Activated naive CD4-positive, alpha-beta T cell treated with anti-CD3 and anti-CD28 coated beads, Interleukin-2, amount 10 ng/mL, durations not matched to agents 7 days and 5 days (primary cell): ENCODE results near the gene DCXR.

Experiments
- CTCF ChIA-PET: fragments of 350-600 bp; sonication (Branson Sonifier 250); formaldehyde crosslinking; loops from one replicate; lab custom pipeline; 2021; ENCODE audit warnings: antibody characterized with exemption; lab: Charles Lee
- DNase-seq: peaks from one replicate; pipeline ENCODE4 v3.0.0-alpha.2; 2020
- H3K27ac Mint-ChIP-seq: one replicate; pipeline ENCODE4 v1.8.0; 2021; ENCODE audit warnings: mild to moderate bottlenecking, moderate library complexity, mixed read lengths
- H3K27me3 Mint-ChIP-seq: one replicate; pipeline ENCODE4 v1.8.0; 2021; ENCODE audit warnings: mild to moderate bottlenecking, mixed read lengths
- H3K36me3 Mint-ChIP-seq: one replicate; pipeline ENCODE4 v1.8.0; 2021; ENCODE audit warnings: mixed read lengths
- H3K4me1 Mint-ChIP-seq: one replicate; pipeline ENCODE4 v1.8.0; 2021; ENCODE audit warnings: mixed read lengths
- H3K4me3 Mint-ChIP-seq: one replicate; pipeline ENCODE4 v1.8.0; 2021; ENCODE audit warnings: mild to moderate bottlenecking, moderate library complexity, mixed read lengths
- H3K9me3 Mint-ChIP-seq: one replicate; pipeline ENCODE4 v1.8.0; 2021; ENCODE audit warnings: mixed read lengths

Gene DCXR

DNA sequence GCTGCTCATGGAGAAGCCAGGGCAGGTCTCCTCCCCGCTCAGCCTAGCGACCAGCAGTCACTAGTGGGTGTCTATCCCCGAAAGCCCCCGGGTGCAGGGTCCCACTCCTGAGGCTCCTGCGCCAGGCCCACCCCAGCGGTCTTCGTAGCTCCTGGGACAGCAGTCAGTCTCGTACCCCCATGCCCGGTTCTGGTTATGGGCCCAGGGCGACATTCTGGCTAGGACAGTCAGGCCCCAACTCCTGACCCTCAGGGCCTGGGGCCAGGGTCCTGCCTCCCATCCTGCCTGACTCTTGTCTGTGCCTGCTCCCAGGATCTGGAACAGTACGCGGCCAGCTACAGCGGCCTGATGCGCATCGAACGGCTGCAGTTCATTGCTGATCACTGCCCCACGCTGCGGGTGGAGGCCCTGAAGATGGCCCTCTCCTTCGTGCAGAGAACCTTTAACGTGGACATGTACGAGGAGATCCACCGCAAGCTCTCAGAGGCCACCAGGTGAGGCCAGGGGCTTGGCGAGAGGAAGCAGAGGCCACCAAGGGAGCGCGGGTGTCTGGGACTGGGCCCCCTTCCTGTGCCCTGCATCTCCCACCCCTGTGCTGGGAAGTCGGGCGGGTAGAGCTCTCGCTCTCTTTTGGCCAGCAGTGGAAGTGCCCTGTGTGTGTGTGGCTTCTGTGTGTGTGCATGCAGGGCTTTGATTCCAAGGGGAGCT lies 16.2 kb upstream of the DCXR start:
- Mint-ChIP-seq H3K27ac (no peak overlapping the region), H3K9me3 (no peaks in the 10 kb centered on the region), H3K36me3 (peaks cover 11% of the 10 kb centered on the region), H3K27me3 (no peaks in the 10 kb centered on the region), H3K4me1 (peaks cover 21% of the 10 kb centered on the region), H3K4me3 (peak overlapping the region; percentile 82)
- no peak for DNase-seq
- CTCF ChIA-PET, result interaction anchor here (1.3 to 1.8 kb wide), 2 partner anchors 94 to 101 kb away, joined by 3 to 5 read pairs; no protein-coding TSS in a partner anchor

DNA sequence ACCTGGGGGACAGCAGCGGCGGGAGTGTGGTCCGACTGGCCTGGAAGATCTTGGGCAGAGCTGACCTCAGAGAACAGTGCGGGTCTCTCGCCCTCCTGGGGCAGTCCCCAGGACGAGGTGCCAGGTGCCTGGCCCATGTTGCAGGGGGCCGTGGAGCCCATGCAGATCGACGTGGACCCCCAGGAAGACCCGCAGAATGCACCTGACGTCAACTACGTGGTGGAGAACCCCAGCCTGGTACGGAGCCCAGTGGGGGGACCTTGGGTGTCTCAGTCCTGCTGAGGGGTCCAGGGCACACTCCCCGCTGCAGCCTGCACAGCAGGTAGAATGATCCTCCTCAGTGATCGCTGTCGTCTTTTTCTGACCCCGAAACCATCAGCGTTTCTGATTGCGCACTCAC lies 15.6 kb upstream of the DCXR start:
- Mint-ChIP-seq H3K9me3 (no peaks in the 10 kb centered on the region), H3K4me1 (peaks cover 21% of the 10 kb centered on the region), H3K36me3 (peaks cover 11% of the 10 kb centered on the region), H3K27ac (peak overlapping the region; percentile 28), H3K27me3 (no peaks in the 10 kb centered on the region), H3K4me3 (peak overlapping the region; percentile 82)
- CTCF ChIA-PET, result interaction anchor here (1.8 kb wide), 1 partner anchor 101 kb away, joined by 5 read pairs; no protein-coding TSS in a partner anchor
- no peak for DNase-seq

DNA sequence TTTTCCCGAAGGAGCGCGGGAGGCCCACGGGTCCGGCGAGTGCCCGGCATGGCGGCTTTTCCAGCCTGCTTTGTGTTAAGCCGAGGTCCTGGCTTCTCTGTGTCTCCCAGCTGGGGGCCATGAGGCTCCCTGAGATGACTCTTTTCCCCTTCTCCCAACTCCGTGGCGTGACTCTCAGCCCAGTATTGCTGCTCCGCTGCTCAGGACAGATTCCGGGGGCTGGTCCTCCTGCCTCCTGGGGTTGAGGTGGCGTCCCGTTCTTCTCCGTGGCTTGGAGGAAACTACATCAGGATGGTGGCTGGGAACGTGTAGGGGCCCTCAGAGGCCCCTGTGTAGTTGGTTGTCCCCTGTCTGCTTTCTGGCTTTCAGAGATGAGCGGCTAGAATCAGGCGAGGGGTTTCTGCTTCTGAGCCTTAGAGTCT lies 15.2 kb upstream of the DCXR start:
- no peak for DNase-seq
- H3K9me3 Mint-ChIP-seq, result no peaks in the 10 kb centered on the region
- CTCF ChIA-PET, result interaction anchor here (1.8 kb wide), 1 partner anchor 102 kb away, joined by 5 read pairs; no protein-coding TSS in a partner anchor
- H3K4me3 Mint-ChIP-seq, result peak overlapping the region; percentile 82
- H3K27ac Mint-ChIP-seq, result peak overlapping the region; percentile 69
- peaks cover 8% of the 10 kb centered on the region for H3K36me3 Mint-ChIP-seq
- H3K27me3 Mint-ChIP-seq, result no peaks in the 10 kb centered on the region
- peaks cover 21% of the 10 kb centered on the region for H3K4me1 Mint-ChIP-seq

DNA sequence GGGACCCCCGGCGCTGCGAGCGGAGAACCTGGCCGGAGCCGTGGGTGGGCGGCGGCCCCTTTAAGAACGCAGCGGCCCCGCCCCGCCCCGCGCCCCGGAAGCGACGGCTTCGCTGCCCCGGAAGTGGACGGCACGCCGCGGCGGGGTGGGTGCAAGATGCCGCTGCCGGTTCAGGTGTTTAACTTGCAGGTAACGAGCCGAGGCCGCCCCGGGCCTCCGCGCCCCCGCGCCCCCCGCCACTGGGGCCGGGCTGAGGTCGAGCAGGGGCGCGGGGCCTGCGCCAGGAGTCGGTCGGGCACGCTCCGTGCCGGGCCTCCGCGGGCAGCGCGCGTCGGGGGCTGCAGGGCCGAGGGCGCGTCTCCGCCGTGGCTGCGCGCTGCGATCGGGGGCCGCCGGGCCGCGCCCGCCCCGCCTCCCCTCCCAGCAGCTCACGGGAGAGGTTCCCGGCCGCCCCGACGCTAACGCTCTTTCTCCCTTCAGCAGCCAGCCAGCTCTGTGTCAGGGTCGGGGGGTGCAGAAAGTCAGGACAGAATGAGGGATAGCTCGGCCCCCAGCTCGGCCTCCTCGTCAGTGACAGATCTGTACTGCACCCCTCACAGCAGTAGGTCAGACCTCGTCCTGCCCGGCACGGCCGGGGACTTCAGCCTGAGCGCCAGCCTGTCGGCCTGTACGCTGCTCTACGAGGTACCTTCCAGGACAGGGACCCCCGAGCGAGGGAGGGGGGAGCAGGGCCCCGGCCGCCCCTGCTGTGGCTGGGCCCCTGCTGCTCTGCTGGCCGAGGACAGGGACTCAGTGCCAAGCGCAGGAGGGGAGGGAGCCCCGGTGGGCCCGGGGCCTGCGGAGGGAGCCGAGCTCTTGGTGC lies 14.5 kb upstream of the DCXR start, which contains the start of the genes GPS1 and RFNG:
Gene GPS1, plus strand, starts transcription at position 123 of the 862 bp plus-strand sequence. Its CDS starts 34 bp downstream, at position 157.
Gene RFNG, minus strand, starts transcription at position 36 of the 862 bp plus-strand sequence. CDS start 45 bp downstream, outside the sequence.
- peak; percentile 90 for DNase-seq
- H3K4me1 Mint-ChIP-seq, result peaks cover 21% of the 10 kb centered on the region
- H3K27me3 Mint-ChIP-seq, result no peaks in the 10 kb centered on the region
- CTCF ChIA-PET, result no interaction called here
- H3K36me3 Mint-ChIP-seq, result peaks cover 11% of the 10 kb centered on the region
- peak within 1 kb of the TSS; percentile 90 for H3K27ac Mint-ChIP-seq
- no peaks in the 10 kb centered on the region for H3K9me3 Mint-ChIP-seq
- peak within 1 kb of the TSS; percentile 86 for H3K4me3 Mint-ChIP-seq

DNA sequence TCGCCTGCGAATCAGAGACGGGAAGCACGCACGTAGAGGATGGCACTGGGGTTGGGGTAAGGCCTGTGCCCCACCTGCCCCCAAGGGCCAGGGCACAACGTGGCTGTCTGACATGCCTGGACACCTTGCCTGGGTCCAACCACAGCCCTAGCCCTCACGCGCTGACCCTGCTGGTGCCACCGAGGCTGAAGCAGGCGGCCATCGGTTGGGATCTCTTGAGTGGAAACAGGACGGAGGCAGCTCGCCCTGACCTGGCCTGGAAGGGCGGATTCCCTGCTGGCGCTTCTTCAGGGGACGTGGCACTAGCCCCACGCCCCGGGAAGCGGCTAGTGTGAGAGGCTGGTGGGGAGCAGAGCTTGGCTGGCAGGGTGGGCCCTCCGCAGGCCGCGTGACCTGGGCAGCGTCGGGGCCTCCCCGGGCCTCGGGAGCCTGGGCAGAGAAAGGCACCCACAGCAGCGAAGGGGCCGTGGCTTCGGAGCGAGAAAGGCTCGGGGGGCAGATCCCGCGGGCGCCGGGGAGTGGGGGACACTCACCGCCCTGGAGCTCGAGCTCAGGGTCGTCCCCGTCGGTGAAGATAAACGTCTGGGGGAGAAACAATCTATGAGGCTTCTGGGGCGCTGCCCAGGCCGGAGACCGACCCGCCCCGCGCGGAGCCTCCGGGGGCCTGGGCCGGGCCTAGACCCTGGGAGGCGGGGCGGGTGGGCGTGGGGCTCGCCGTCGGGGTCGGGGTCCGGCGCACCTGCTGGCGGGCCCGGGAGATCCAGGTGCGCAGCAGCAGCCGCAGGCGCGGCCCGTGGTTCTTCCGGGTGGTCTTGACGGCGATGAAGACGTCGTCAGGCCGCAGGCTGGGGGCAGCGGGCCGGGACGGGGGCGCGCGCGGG lies 13.5 kb upstream of the DCXR start:
- H3K27me3 Mint-ChIP-seq, result no peaks in the 10 kb centered on the region
- CTCF ChIA-PET, result interaction anchor here (1.0 to 1.7 kb wide), 3 partner anchors 13 to 19 kb away, joined by 3 to 5 read pairs (median 4); partner anchors contain the start of genes DCXR and RAC3
- H3K4me1 Mint-ChIP-seq, result peaks cover 21% of the 10 kb centered on the region
- H3K9me3 Mint-ChIP-seq, result no peaks in the 10 kb centered on the region
- H3K36me3 Mint-ChIP-seq, result peaks cover 11% of the 10 kb centered on the region
- DNase-seq, result peak; percentile 42
- H3K4me3 Mint-ChIP-seq, result peak overlapping the region; percentile 86
- H3K27ac Mint-ChIP-seq, result peak overlapping the region; percentile 90

DNA sequence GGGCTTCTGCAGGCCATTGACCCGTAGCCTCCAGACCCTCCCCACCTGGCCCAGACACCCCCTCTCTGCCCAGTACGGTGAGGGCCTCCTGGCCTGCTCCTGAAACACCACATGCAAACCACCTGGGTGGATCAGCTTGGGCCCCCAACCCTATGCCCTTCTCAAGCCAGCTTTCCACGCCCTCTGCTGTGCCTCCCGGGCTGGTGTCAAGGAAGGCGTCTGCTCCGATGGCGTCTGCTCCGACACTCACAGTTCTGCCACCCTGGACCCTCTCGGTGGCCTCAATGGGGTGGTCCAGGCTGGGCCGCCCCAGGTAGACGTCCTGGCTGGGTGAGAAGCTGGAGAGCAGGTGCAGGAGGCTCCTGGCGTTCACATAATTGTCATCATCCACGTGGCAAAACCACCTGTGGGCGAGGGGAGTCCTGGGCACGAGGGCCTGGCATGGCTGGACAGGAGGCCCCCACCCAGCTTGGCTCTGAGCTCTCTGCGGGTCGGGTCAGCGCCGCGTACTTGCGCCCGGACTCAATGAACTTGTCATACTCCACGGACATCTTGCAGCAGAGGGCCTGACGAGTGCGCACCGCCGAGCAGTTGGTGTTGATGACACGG lies 12.8 kb upstream of the DCXR start:
- no peaks in the 10 kb centered on the region for H3K27me3 Mint-ChIP-seq
- peaks cover 11% of the 10 kb centered on the region for H3K36me3 Mint-ChIP-seq
- CTCF ChIA-PET, result interaction anchor here (1.0 to 1.7 kb wide), 3 partner anchors 13 to 19 kb away, joined by 3 to 5 read pairs (median 4); partner anchors contain the start of genes DCXR and RAC3
- H3K4me1 Mint-ChIP-seq, result peaks cover 21% of the 10 kb centered on the region
- DNase-seq, result no peak
- H3K4me3 Mint-ChIP-seq, result peak overlapping the region; percentile 86
- H3K27ac Mint-ChIP-seq, result peak overlapping the region; percentile 90
- H3K9me3 Mint-ChIP-seq, result no peaks in the 10 kb centered on the region

DNA sequence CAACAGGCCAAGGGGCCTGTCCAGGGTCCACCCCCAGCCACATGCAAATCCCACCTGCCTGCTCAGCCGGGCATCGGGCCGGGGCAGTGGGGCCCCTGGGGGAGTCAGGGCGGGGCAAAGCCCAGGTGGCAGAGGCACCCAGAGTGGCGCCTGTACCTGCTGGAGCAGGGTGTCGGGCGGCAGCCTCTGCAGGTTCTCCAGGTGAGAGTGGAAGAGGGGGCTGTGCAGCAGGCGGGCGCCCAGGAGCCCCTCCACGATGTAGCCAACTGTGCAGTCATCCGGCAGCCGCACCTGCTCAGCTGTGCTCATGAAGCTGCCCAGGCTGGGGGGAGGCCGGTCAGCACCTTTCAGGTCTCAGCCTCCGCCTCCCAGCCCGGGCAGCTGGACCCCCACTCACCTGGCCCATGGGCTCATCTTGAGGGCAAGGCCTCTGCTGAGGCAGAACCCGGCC lies 12.0 kb upstream of the DCXR start:
- CTCF ChIA-PET, result interaction anchor here (1.1 to 1.7 kb wide), 2 partner anchors 12 to 18 kb away, joined by 4 to 5 read pairs; partner anchors contain the start of genes DCXR and RAC3
- peaks cover 8% of the 10 kb centered on the region for H3K36me3 Mint-ChIP-seq

DNA sequence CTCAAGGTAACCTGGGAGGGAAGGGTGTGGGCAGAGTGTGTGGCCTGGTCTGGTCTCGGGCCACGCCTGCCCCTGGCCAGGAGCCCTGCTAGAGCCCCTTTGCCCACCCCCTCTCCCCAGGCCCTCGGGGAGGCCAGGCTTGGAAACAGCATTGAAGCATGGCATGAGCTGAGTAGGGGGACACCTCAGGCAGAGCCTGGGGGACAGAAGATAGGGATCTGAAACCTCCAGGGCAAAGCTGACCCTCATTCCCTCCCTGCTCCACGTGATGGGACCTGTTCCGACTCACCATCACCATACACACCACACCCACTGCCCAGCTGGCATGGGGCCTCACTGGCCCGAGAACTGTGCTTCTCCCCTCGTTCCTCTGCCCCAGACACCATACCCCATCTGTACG lies 11.6 kb upstream of the DCXR start:
- Mint-ChIP-seq H3K27ac (no peak overlapping the region), H3K9me3 (no peaks in the 10 kb centered on the region), H3K27me3 (no peaks in the 10 kb centered on the region), H3K36me3 (peaks cover 8% of the 10 kb centered on the region), H3K4me1 (peaks cover 21% of the 10 kb centered on the region), H3K4me3 (peak overlapping the region; percentile 28)
- DNase-seq, result no peak
- CTCF ChIA-PET, result no interaction called here

More for the DNA sequence above, 12.0 kb upstream of the DCXR start:
- Mint-ChIP-seq H3K9me3 (no peaks in the 10 kb centered on the region), H3K4me1 (peaks cover 21% of the 10 kb centered on the region), H3K4me3 (peak overlapping the region; percentile 28), H3K27ac (no peak overlapping the region), H3K27me3 (no peaks in the 10 kb centered on the region)
- DNase-seq, result no peak

DNA sequence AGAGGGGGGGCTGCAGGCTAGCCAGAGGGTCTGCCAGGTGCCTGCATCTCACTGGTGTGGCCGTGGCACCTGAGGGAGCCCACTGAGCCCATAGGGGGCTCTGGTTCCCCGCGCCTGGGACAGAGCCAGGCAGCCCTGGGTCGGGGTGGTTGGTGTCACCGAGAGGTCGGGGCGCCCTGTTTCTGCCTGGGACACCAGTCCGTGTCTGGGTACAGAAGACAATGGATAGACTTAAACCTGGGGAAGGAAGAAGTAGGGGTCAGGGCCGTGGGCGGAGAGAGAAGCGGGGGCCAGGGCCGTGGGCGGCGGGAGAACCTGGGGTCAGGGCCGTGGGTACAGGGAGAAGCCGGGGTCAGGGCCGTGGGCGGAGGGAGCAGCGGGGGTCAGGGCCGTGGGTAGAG lies 11.1 kb upstream of the DCXR start:
- Mint-ChIP-seq H3K27ac (no peak overlapping the region), H3K36me3 (peaks cover 7% of the 10 kb centered on the region), H3K27me3 (no peaks in the 10 kb centered on the region), H3K4me1 (peaks cover 18% of the 10 kb centered on the region), H3K9me3 (no peaks in the 10 kb centered on the region), H3K4me3 (peak overlapping the region; percentile 36)
- no peak for DNase-seq
- CTCF ChIA-PET, result no interaction called here

DNA sequence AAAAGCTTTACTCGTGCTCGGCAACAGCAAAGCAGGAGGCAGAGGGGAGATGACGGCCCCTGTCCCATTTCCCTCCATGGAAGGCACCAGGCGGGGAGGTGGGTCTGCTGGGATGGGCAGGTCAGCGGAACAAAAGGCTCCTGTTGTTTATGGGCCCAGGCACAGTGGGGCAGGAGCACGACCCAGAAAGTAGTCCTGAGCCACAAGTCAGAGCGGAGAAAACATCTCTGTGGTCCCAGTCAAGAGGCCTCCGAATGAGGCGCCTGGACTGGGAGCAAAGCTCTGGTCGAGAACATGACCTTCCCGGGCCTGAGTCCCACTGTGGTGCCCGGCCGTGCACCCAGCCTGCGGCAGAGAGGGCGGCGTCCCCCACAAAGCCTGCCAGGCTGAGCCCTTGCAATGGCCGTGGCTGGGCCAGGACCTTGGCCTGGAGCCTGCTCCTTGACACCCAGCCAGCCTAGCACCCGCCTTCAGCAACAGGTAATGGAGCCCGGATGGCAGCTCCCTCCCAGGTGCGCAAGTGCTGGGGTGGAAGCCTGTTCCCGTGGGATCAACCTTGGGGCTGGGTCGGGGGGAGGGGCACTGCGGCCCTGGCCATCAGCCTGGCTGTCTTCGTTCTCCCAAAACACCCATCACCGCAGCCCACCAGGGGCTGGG lies 10.5 kb upstream of the DCXR start:
- H3K36me3 Mint-ChIP-seq, result peaks cover 7% of the 10 kb centered on the region
- no peak overlapping the region for H3K4me3 Mint-ChIP-seq
- H3K9me3 Mint-ChIP-seq, result no peaks in the 10 kb centered on the region
- no peak overlapping the region for H3K27ac Mint-ChIP-seq
- CTCF ChIA-PET, result no interaction called here
- DNase-seq, result no peak
- no peaks in the 10 kb centered on the region for H3K27me3 Mint-ChIP-seq
- peaks cover 13% of the 10 kb centered on the region for H3K4me1 Mint-ChIP-seq

DNA sequence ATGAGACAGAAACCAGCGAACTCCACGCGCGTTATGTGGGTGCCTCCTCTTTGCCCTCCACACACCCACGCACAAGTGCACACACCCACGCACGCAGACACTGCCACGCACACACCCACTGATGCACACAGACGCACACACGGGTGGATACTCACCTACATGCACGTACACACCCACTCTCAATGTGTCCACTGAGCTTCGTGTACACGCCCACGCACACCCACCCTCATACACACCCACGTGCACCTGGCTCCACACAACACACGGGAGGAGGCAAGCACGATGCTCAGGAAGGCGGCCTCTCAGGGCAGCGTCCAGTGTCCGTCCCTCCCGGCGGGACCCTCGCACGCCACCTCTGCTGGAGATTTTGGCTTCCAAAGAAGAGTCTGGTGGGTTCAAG lies 9.9 kb upstream of the DCXR start:
- no peak for DNase-seq
- Mint-ChIP-seq H3K27ac (no peak overlapping the region), H3K36me3 (peaks cover 7% of the 10 kb centered on the region), H3K4me1 (peaks cover 8% of the 10 kb centered on the region), H3K4me3 (no peak overlapping the region), H3K27me3 (no peaks in the 10 kb centered on the region), H3K9me3 (no peaks in the 10 kb centered on the region)
- CTCF ChIA-PET, result no interaction called here

DNA sequence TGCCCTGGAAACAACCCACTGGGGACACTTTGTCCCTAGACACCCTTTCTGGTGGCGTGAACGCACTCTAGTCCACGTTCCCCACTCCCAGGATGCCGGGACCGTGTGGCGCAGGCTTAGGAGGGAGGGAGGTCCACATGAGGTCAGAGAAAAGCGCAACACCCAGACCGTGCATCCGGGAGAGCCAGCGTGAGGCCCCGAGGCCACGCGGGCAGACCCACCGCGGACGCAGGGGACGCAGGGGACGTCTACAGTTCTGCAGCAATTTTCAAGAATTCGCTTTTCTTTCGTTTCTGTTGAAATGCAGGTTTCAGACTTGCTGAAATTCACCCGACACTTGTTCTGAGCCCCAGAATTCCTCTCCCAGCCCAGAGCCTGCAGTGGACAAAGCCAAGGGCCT lies 9.4 kb upstream of the DCXR start:
- Mint-ChIP-seq H3K4me3 (no peak overlapping the region), H3K36me3 (peaks cover 7% of the 10 kb centered on the region), H3K27me3 (no peaks in the 10 kb centered on the region), H3K4me1 (peaks cover 8% of the 10 kb centered on the region), H3K9me3 (no peaks in the 10 kb centered on the region), H3K27ac (no peak overlapping the region)
- CTCF ChIA-PET, result no interaction called here
- DNase-seq, result no peak
